RWPE1 (cell line): Measurements from ENCODE around the gene LAPTM5.

Experiments
- CTCF ChIA-PET: fragments of 350-600 bp; sonication (Branson Sonifier 250); formaldehyde crosslinking; extraction: SDS; loops from one replicate; lab custom pipeline; 2021; lab: Yijun Ruan, JAX
- POLR2A ChIA-PET: fragments of 400-600 bp; formaldehyde crosslinking; extraction: SDS; loops from one replicate; lab custom pipeline; 2020; ENCODE audit warnings: antibody characterized with exemption; ENCODE audit not compliant: low non-redundant PET; lab: Yijun Ruan, JAX
- DNase-seq: peaks from one replicate; pipeline ENCODE4 v3.0.0; 2012; ENCODE audit warnings: low spot score
- H3K27ac ChIP-seq: fragments of 450-650 bp; 2 replicates; pipeline ENCODE4 v1.5.1; 2017
- TF ChIP-seq, protein P1 (sequence below): fragments of 450-650 bp; conservative IDR thresholded peaks from 2 replicates; pipeline ENCODE4 v1.5.1; 2017; ENCODE audit warnings: low read depth, mild to moderate bottlenecking

LAPTM5 gene

DNA sequence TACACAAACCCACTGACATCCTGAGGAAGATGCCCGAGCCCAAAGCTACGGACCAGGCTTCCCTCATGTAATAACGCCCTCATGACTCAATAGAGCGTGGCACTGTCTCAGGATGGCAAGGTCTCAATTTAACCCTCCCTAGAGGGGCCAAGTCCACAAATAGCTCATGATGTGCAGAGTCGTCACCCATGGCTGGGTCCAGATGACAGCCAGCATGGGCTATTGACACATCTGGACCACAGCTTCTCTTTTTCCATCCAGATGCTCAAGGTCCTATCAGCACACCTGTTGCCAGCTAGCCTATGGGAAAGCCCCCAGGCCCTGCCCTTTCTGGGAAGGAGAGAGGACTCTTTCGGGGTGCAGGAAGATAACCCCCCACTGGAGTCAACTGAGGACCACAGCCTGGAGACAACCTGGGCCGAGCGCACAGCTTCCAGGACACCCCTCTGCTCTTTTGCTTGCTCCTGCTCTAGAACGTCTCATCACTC is 2.8 kb downstream of the LAPTM5 start:
- ChIA-PET CTCF (interaction anchor here (0.7 kb wide), 1 partner anchor 27 kb away, joined by 3 read pairs; no protein-coding TSS in a partner anchor), POLR2A (no interaction called here)
- DNase-seq, result no peak

DNA sequence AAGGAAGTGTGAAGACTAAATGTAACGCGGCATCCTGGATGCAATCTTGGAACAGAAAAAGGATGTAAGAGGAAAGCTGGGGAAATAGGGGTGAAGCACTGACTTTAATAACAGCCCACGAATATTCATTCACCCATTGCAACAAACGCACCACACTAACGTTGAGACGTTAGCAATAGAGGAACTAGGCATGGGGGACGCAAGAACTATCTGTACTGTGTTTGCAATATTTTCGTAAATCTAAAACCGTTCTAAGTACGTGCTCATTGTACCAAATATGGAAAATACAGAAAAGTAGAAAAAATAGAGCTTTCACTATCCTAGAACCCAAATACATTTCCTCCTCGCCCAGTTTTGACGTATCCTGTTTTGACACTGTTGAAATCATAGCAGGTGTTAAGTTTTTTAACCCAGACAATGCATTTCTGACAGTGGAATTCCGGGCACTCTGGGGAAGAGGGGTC is 3.9 kb downstream of the LAPTM5 start:
- no peak for DNase-seq
- CTCF ChIA-PET, result interaction anchor here (0.6 kb wide), 2 partner anchors 9 to 26 kb away, joined by 3 to 4 read pairs; no protein-coding TSS in a partner anchor
- TF ChIP-seq, protein P1, sequence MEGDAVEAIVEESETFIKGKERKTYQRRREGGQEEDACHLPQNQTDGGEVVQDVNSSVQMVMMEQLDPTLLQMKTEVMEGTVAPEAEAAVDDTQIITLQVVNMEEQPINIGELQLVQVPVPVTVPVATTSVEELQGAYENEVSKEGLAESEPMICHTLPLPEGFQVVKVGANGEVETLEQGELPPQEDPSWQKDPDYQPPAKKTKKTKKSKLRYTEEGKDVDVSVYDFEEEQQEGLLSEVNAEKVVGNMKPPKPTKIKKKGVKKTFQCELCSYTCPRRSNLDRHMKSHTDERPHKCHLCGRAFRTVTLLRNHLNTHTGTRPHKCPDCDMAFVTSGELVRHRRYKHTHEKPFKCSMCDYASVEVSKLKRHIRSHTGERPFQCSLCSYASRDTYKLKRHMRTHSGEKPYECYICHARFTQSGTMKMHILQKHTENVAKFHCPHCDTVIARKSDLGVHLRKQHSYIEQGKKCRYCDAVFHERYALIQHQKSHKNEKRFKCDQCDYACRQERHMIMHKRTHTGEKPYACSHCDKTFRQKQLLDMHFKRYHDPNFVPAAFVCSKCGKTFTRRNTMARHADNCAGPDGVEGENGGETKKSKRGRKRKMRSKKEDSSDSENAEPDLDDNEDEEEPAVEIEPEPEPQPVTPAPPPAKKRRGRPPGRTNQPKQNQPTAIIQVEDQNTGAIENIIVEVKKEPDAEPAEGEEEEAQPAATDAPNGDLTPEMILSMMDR, result no peak
- POLR2A ChIA-PET, result no interaction called here
- H3K27ac ChIP-seq, result no peak overlapping the region

More for the DNA sequence above, 2.8 kb downstream of the LAPTM5 start:
- H3K27ac ChIP-seq, result no peak overlapping the region
- TF ChIP-seq, protein P1, result no peak

DNA sequence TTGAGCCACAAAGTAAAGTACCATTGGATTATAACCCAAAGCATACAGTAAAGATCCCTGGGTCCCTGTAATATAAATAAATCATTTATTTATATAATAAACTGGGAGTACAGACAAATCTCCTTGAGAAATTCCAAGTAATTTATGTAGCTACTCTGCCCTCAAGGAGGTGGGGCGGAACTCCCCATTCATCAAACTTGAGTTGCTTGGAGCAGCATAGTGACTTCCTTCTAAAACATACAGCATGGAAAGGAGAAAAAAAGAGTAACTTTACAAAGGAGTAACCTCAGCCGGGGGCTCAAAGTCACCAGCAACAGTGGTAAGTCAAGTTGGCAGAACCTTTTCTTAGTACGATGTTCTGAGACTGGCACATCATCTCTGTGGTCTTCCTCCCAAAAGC is 4.5 kb downstream of the LAPTM5 start:
- POLR2A ChIA-PET, result no interaction called here
- CTCF ChIA-PET, result interaction anchor here (0.6 kb wide), 1 partner anchor 27 kb away, joined by 3 read pairs; no protein-coding TSS in a partner anchor
- DNase-seq, result no peak
- TF ChIP-seq, protein P1, result no peak
- H3K27ac ChIP-seq, result no peak overlapping the region

DNA sequence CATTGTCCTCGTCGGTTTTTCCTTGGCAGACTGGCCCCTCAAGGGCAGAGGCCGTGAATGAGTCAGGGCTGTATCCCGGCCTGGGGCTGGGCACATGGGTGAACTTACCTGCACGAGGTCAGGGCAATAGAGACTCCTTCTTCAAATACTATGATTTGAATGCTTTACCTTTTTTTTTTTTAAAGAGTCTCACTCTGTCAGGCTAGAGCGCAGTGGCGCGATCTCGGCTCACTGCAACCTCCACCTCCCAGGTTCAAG is 5.0 kb downstream of the LAPTM5 start:
- DNase-seq, result no peak
- H3K27ac ChIP-seq, result no peak overlapping the region
- POLR2A ChIA-PET, result no interaction called here
- CTCF ChIA-PET, result interaction anchor here (0.6 to 0.8 kb wide), 2 partner anchors 15 to 64 kb away, joined by 3 read pairs; no protein-coding TSS in a partner anchor
- TF ChIP-seq, protein P1, result no peak

DNA sequence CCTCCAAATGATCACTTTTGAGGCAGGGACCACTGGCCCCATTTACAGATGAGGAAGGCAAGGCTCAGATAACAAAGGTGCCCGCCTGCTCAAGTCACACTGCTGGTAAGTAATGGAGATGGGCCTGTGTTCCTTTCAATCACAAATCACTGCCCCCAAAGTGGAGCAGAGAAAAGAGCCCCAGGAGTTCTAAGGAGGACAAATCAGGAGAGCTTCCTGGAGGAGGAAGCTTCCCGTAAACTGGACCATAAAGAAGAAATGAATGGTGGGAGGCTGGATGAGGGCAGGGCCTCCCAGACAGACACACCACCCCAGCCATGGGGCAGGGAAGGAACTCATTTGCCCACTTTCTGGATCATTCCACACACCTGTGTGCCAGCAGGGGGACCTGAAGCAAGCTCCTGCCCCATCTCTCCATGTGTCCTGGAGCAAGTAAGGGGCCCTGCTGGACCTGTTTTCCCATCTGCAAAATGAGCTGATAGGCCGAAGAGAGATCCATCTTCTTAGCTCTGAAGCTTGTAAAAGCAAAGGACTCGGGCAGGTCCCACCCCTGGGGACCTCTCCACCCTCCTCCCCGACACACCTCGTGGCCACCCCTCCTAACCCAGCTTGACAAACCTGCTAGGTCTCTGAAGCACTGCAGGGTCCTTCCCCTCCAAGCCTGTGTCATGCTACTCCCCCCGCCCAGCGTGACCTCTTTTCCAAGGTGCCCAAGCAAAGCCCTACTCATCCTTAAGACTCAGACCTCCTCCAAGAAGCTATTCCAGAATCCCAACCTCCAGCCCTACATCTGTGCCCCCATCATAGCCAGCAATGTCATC is 5.5 kb downstream of the LAPTM5 start:
- TF ChIP-seq, protein P1, result no peak
- ChIA-PET CTCF (interaction anchor here (0.6 to 0.8 kb wide), 4 partner anchors 14 to 715 kb away, joined by 3 to 4 read pairs (median 3); no protein-coding TSS in a partner anchor), POLR2A (no interaction called here)
- H3K27ac ChIP-seq, result no peak overlapping the region
- DNase-seq, result no peak

DNA sequence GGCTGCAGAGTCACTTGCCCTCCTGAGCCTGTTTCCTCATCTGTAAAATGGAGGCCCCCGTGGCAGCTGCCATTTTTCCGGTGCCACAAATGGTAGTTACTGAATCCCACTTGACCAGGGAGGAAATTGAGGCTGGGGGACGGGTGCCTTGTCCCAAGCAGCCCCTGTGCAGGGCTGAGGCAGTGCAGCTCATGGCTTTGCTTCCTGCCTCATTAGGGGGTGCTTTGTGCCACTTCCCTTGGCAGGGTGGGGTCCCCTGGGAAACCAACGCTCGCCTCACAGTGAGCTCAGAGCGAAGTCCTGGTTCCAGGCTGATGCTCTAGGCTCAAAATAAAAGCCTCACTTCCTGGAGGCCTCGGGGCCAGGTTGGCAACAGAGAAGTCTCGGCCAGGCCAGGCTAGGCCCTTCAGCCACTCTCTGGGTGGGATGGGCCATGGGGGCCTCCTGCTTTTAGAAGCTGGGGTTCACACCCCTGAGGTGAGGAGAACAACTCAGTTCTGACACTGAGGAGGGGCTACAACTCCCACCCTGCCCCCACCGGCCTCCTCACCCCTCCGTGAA is 6.8 kb downstream of the LAPTM5 start:
- no peak for DNase-seq
- POLR2A ChIA-PET, result no interaction called here
- TF ChIP-seq, protein P1, result no peak
- peak overlapping the region; percentile 81 for H3K27ac ChIP-seq
- CTCF ChIA-PET, result no interaction called here
